Measurements from ENCODE around the gene ST3GAL3.
"Not testable (repeated sequence)": the region's sequence is repeated elsewhere in the genome, so short reads cannot be mapped to it uniquely, and the experiment has no call there.

The ST3GAL3 gene

GRCh38 chr1:43705334-43705733, 2.0 kb upstream of the ST3GAL3 start:
- DNase-seq: no peak

GRCh38 chr1:43705982-43706597, 1.2 kb upstream of the ST3GAL3 start:
- peak; percentile 27 for DNase-seq

- no peak for DNase-seq
Observed at GRCh38 chr1:43706598-43707189, 642 bp upstream of the ST3GAL3 start.

GRCh38 chr1:43708002-43708410, 670 bp downstream of the ST3GAL3 start:
- DNase-seq: peak; percentile 15

- DNase-seq: peak; percentile 78
Observed at GRCh38 chr1:43711049-43711448, 3.7 kb downstream of the ST3GAL3 start.

- DNase-seq: no peak
Observed at GRCh38 chr1:43711524-43712386, 4.4 kb downstream of the ST3GAL3 start.

GRCh38 chr1:43716559-43717281, 9.4 kb downstream of the ST3GAL3 start:
- no peak for DNase-seq

- no peak for DNase-seq
Observed at GRCh38 chr1:43719063-43719462, 11.7 kb downstream of the ST3GAL3 start.

GRCh38 chr1:43719670-43720419, 12.5 kb downstream of the ST3GAL3 start:
- DNase-seq: not testable (repeated sequence)

- no peak for DNase-seq
Observed at GRCh38 chr1:43722810-43723209, 15.5 kb downstream of the ST3GAL3 start.

- DNase-seq: no peak
Observed at GRCh38 chr1:43729816-43730463, 22.6 kb downstream of the ST3GAL3 start.

- DNase-seq: no peak
Observed at GRCh38 chr1:43731867-43732531, 24.7 kb downstream of the ST3GAL3 start.

- DNase-seq: no peak
Observed at GRCh38 chr1:43736819-43737218, 29.5 kb downstream of the ST3GAL3 start.

GRCh38 chr1:43742026-43742425, 34.7 kb downstream of the ST3GAL3 start:
- no peak for DNase-seq

- no peak for DNase-seq
Observed at GRCh38 chr1:43743206-43743605, 35.9 kb downstream of the ST3GAL3 start.

- no peak for DNase-seq
Observed at GRCh38 chr1:43747736-43748135, 40.4 kb downstream of the ST3GAL3 start.

GRCh38 chr1:43750083-43750482, 42.7 kb downstream of the ST3GAL3 start:
- no peak for DNase-seq

GRCh38 chr1:43753422-43753821, 46.1 kb downstream of the ST3GAL3 start:
- DNase-seq: no peak

- no peak for DNase-seq
Observed at GRCh38 chr1:43754892-43755291, 47.6 kb downstream of the ST3GAL3 start.

GRCh38 chr1:43757343-43758053, 50.2 kb downstream of the ST3GAL3 start:
- no peak for DNase-seq

Data from inflammatory macrophage treated with lipopolysaccharide for 4 hours (primary cell).